K562 (cell line): ENCODE measurements around the gene PRSS27. TPM values are rescaled to one million over a fixed set of nuclear protein-coding genes. Genes with fewer than 3 reads are reported as not detected.
A peak's percentile ranks its signal among the peaks of the same experiment; 100 is the strongest.

Source experiments
- ATAC-seq: fragments of 200-7000 bp; cut with Tn5 transposase; 3 replicates; pipeline ENCODE4 v1.9.1; 2020; ENCODE audit warnings: moderate library complexity
- BruUV-seq: library from RNA; stranded (reverse); fragments of 400-500 nt; replicated peaks from 2 replicates; lab custom pipeline; 2021; lab: Mats Ljungman, UMichigan
- CTCF ChIA-PET: fragments of 300-600 bp; formaldehyde crosslinking; extraction: SDS; loops from one replicate; lab custom pipeline; 2021; ENCODE audit warnings: low intra/inter-chr PET ratio; lab: Yijun Ruan, JAX
- POLR2A ChIA-PET: fragments of 300-600, 350-650 bp; sonication (Branson Sonifier 250); formaldehyde crosslinking; extraction: SDS; loops from one replicate; lab custom pipeline; 2021; ENCODE audit warnings: antibody characterized with exemption, inconsistent platforms; lab: Yijun Ruan, JAX
- DNase-seq, 4 experiments: peaks; one replicate each; pipeline versions ENCODE4 v3.0.0 to v3.0.0-alpha.2; 2011 to 2018; ENCODE audit warnings: low spot score in 3 of 4, mixed read lengths in 3 of 4; ENCODE audit errors: extremely low read depth in 1 of 4
- FAIRE-seq: peaks from 2 replicates; lab custom pipeline; 2011; peaks lifted over from hg19 to GRCh38; lab: Jason Lieb, UNC
- H2AFZ ChIP-seq: 2 replicates; pipeline ENCODE4 v1.6.0; 2011; ENCODE audit warnings: low read depth, low read length, control low read depth, inconsistent platforms
- H3K27ac ChIP-seq: fragments of 200-600 bp; 3 replicates; pipeline ENCODE4 v1.8.0; 2011; ENCODE audit warnings: low read depth, mild to moderate bottlenecking, control low read depth, inconsistent platforms, low read length, moderate library complexity, mixed read lengths; ENCODE audit errors: extremely low read depth
- H3K27me3 ChIP-seq, 2 experiments: fragments of 300-600 bp in 1 of 2; 2 replicates in 1 of 2; 3 replicates in 1 of 2; pipeline versions ENCODE4 v1.6.0 to v1.8.0; 2011; ENCODE audit warnings: inconsistent platforms in 2 of 2, low read length in 2 of 2, mild to moderate bottlenecking in 1 of 2, mixed read lengths in 1 of 2, moderate library complexity in 1 of 2; ENCODE audit not compliant: control insufficient read depth in 2 of 2, insufficient read depth in 2 of 2
- H3K36me3 ChIP-seq: fragments of 300-600 bp; 3 replicates; pipeline ENCODE4 v1.8.0; 2011; ENCODE audit warnings: mild to moderate bottlenecking, low read length, inconsistent platforms; ENCODE audit not compliant: control insufficient read depth, insufficient read depth
- H3K4me1 ChIP-seq, 2 experiments: fragments of 200-600 bp in 1 of 2; replicated peaks in 1 of 2; 2 replicates in 1 of 2; 3 replicates in 1 of 2; pipeline versions ENCODE4 v1.5.1 to v1.8.0; 2011; ENCODE audit warnings: inconsistent platforms in 2 of 2, low read length in 2 of 2, mild to moderate bottlenecking in 1 of 2, mixed read lengths in 1 of 2, moderate library complexity in 1 of 2; ENCODE audit not compliant: control insufficient read depth in 2 of 2, insufficient read depth in 2 of 2
- H3K4me2 ChIP-seq: 2 replicates; pipeline ENCODE4 v1.6.1; 2011; ENCODE audit warnings: low read length, control low read depth, inconsistent platforms, mixed read lengths; ENCODE audit not compliant: insufficient read depth
- H3K4me3 ChIP-seq: fragments of 200-600 bp; sonication (generic), shearing (Covaris generic); 2 replicates; pipeline ENCODE4 v1.5.1; 2016; ENCODE audit warnings: control low read depth, inconsistent platforms
- H3K79me2 ChIP-seq: fragments of 200-600 bp; 3 replicates; pipeline ENCODE4 v1.8.0; 2011; ENCODE audit warnings: low read length, inconsistent platforms; ENCODE audit not compliant: control insufficient read depth, insufficient read depth
- H3K9ac ChIP-seq, 2 experiments: 2 replicates each; pipeline versions ENCODE4 v1.6.0 to v1.6.1; 2011; ENCODE audit warnings: low read depth in 2 of 2, low read length in 2 of 2, control low read depth in 1 of 2, inconsistent platforms in 1 of 2, mild to moderate bottlenecking in 1 of 2, mixed read lengths in 1 of 2; ENCODE audit not compliant: insufficient read depth in 1 of 2
- H3K9me1 ChIP-seq: one replicate; pipeline ENCODE4 v1.6.0; 2011; ENCODE audit warnings: inconsistent platforms, mild to moderate bottlenecking, low read length, moderate library complexity; ENCODE audit not compliant: control insufficient read depth, insufficient read depth
- H3K9me3 ChIP-seq: replicated peaks from 2 replicates; pipeline ENCODE4 v1.5.1; 2011; ENCODE audit warnings: low read depth, low read length, inconsistent platforms; ENCODE audit not compliant: control insufficient read depth, insufficient read depth
- H4K20me1 ChIP-seq: replicated peaks from 2 replicates; pipeline ENCODE4 v1.6.1; 2011; ENCODE audit warnings: low read length, inconsistent platforms, mixed read lengths; ENCODE audit not compliant: control insufficient read depth, insufficient read depth
- BCL6 ChIP-seq: fragments of 250-450 bp; sonication (Bioruptor Pico); IDR thresholded peaks from 2 replicates; pipeline ENCODE4 v1.4.0; 2020
- BRF1 ChIP-seq: IDR thresholded peaks from 3 replicates; pipeline ENCODE4 v1.6.1; 2011; ENCODE audit warnings: borderline replicate concordance, mild to moderate bottlenecking; ENCODE audit not compliant: insufficient read length; ENCODE audit errors: extremely low read depth
- NFYB ChIP-seq: IDR thresholded peaks from 2 replicates; pipeline ENCODE4 v1.6.1; 2011; ENCODE audit warnings: mild to moderate bottlenecking, moderate library complexity; ENCODE audit not compliant: insufficient read length; ENCODE audit errors: extremely low read depth
- NKRF ChIP-seq: fragments of 450-650 bp; IDR thresholded peaks from 2 replicates; pipeline ENCODE4 v1.6.1; 2016; ENCODE audit warnings: borderline replicate concordance
- OTX1 ChIP-seq: fragments of 450-650 bp; formaldehyde crosslinking; IDR thresholded peaks from 2 replicates; pipeline ENCODE4 v1.4.0; 2022; ENCODE audit warnings: mild to moderate bottlenecking
- POLR2A ChIP-seq: fragments of 450-650 bp; conservative IDR thresholded peaks from 2 replicates; pipeline ENCODE4 v1.6.1; 2016
- POLR2B ChIP-seq: fragments of 450-650 bp; IDR thresholded peaks from 2 replicates; pipeline ENCODE4 v1.6.1; 2018; ENCODE audit warnings: low read depth; ENCODE audit not compliant: partially characterized antibody
- PYGO2 ChIP-seq: fragments of 450-650 bp; IDR thresholded peaks from 2 replicates; pipeline ENCODE4 v1.6.1; 2016; ENCODE audit warnings: mild to moderate bottlenecking, missing genetic modification characterization, moderate library complexity, missing compliant biosample characterization
- SUPT5H ChIP-seq: fragments of 450-650 bp; IDR thresholded peaks from 2 replicates; pipeline ENCODE4 v1.6.1; 2016
- TAF9B ChIP-seq: fragments of 450-650 bp; IDR thresholded peaks from 2 replicates; pipeline ENCODE4 v1.6.1; 2018; ENCODE audit warnings: mild to moderate bottlenecking; ENCODE audit not compliant: partially characterized antibody
- TFAP4 ChIP-seq: sonication (generic); formaldehyde crosslinking; IDR thresholded peaks from 2 replicates; pipeline ENCODE4 v1.8.0; 2022; ENCODE audit warnings: missing genetic modification reagents, mild to moderate bottlenecking, moderate library complexity, borderline replicate concordance
- WGBS: fragments of 100-300 bp; shearing (Covaris generic); methylation state at CpG from one replicate; pipeline ENCODE4 v1.1.6; 2016; ENCODE audit warnings: low coverage, mixed read lengths; ENCODE audit not compliant: insufficient coverage; ENCODE audit errors: missing lambda C conversion rate; 5-methylcytosine and 5-hydroxymethylcytosine counted together
- in situ Hi-C: fragments of 300-500 bp; cut with MboI; formaldehyde crosslinking; loops from 4 replicates; pipeline ENCODE4 v1.15.0; 2018; ENCODE audit warnings: inconsistent platforms, mixed read lengths
- intact Hi-C: fragments of 100-400 bp; cut with micrococcal nuclease; formaldehyde crosslinking; loops from 2 replicates; pipeline ENCODE4 v1.14.2; 2022
- polyA plus RNA-seq, 8 experiments: library from polyadenylated mRNA; depleted of rRNA in 4 of 8; stranded (reverse) in 5 of 8; unstranded in 3 of 8; fragments of >200 nt; fragmentation: Nextera tagmentation in 2 of 8; fragmentation: Illumina TruSeq in 1 of 8; extraction: Ambion mirVana in 2 of 8; extraction: Trizol in 1 of 8; gene quantifications; 2 replicates each; pipeline versions ENCODE4 v1.2.1 to v1.2.3, GENCODE V29; 2011 to 2014; ENCODE audit warnings: inconsistent platforms in 1 of 8, missing spikeins in 1 of 8
- total RNA-seq, 7 experiments: library from RNA; depleted of rRNA in 6 of 7; stranded (reverse); fragments of >200 nt in 6 of 7; fragmentation: Illumina TruSeq in 2 of 7; extraction: Trizol in 2 of 7; gene quantifications; 2 replicates each; pipeline versions ENCODE4 v1.2.1 to v1.2.3, GENCODE V29; 2011 to 2021; ENCODE audit warnings: low replicate concordance in 1 of 7

PRSS27 gene
- total and polyA plus RNA-seq, 9 of the 15 experiments (the other 6 are each of a cell fraction or from before 2014, with no cell fraction given): 0.09 to 0.20 (median 0.17) TPM; not detected in 5

GRCh38 chr16:2763173-2763572 lies 43.1 kb upstream of the PRSS27 start:
- Histone ChIP-seq H3K27ac (no peak overlapping the region), H3K79me2 (peaks cover 95% of the 10 kb centered on the region), H3K9me1 (no peaks in the 10 kb centered on the region), H3K9ac (no peak overlapping the region), H4K20me1 (peaks cover under 1% of the 10 kb centered on the region; the same call in 1 of the 2 replicates), H3K27me3 (no peaks in the 10 kb centered on the region), H3K9me3 (peaks cover 20% of the 10 kb centered on the region), H3K4me2 (no peak overlapping the region), H2AFZ (no peak overlapping the region), H3K4me3 (no peak overlapping the region)
- in situ Hi-C loops: no loop called here
- intact Hi-C loops: no loop called here
- CTCF ChIA-PET: no interaction called here
- TF ChIP-seq POLR2A: 0 out of 2 replicates have a peak, but pooled peaks have one; percentile 42
- TF ChIP-seq NFYB: no peak
- peak; percentile 54 for TF ChIP-seq POLR2B
- TF ChIP-seq NKRF: no peak
- no peak for TF ChIP-seq TAF9B
- peak; percentile 45; the same call in 1 of the 2 replicates for TF ChIP-seq SUPT5H
- TF ChIP-seq TFAP4: no peak
- TF ChIP-seq BCL6 (CRISPR knock-in tag): no peak
- no peak for TF ChIP-seq BRF1
- TF ChIP-seq OTX1 (CRISPR knock-in tag): no peak
- TF ChIP-seq PYGO2 (tag): no peak
- TF ChIP-seq, all 486 proteins: peak for 3
- POLR2A ChIA-PET: interaction anchor here (1.7 to 9.0 kb wide), 3 partner anchors 8 to 13 kb away, joined by 5 to 96 read pairs (median 8); partner anchors contain the start of gene SRRM2
- BruUV-seq: no TSS peak
- Histone ChIP-seq H3K4me1 (peaks cover 3 to 21% of the 10 kb centered on the region in 2 experiments; a peak in 4 of 5 replicates), H3K36me3 (peaks cover 100% of the 10 kb centered on the region)
- FAIRE-seq: no peak
- ATAC-seq: no peak
- 97% methylated on average over 6 of the region's 6 CpGs for WGBS
- no peak for DNase-seq
